HFF-Myc (cell line): ENCODE results near the gene CHFR.
"Not testable (repeated sequence)": the region's sequence is repeated elsewhere in the genome, so short reads cannot be mapped to it uniquely, and the experiment has no call there.

Experiments used
- DNase-seq: peaks from one replicate; pipeline ENCODE4 v3.0.0-alpha.2; 2011; ENCODE audit warnings: low read depth; ENCODE audit errors: extremely low read depth
- H3K4me3 ChIP-seq: replicated peaks from 2 replicates; pipeline ENCODE4 v1.5.1; 2011; ENCODE audit warnings: low read depth, mild to moderate bottlenecking, control low read depth, low read length
- CTCF ChIP-seq: IDR thresholded peaks from 2 replicates; pipeline ENCODE4 v1.5.1; 2012; ENCODE audit warnings: mild to moderate bottlenecking, low read depth, low read length, control low read depth; ENCODE audit errors: missing control alignments

CHFR gene

GRCh38 chr12:132850291-132850690, 37.1 kb downstream of the CHFR start:
- H3K4me3 ChIP-seq, result no peak overlapping the region
- TF ChIP-seq CTCF, result no peak
- no peak for DNase-seq

GRCh38 chr12:132848521-132848920, 38.9 kb downstream of the CHFR start:
- H3K4me3 ChIP-seq, result no peak overlapping the region
- DNase-seq, result no peak
- TF ChIP-seq CTCF, result no peak

- no peak for DNase-seq
- no peak for TF ChIP-seq CTCF
- no peak overlapping the region for H3K4me3 ChIP-seq
Measured at GRCh38 chr12:132847363-132848356, 39.7 kb downstream of the CHFR start.

GRCh38 chr12:132844681-132845080, 42.7 kb downstream of the CHFR start:
- H3K4me3 ChIP-seq, DNase-seq: not testable (repeated sequence)

- TF ChIP-seq CTCF, result no peak
Measured at GRCh38 chr12:132842449-132843045, 44.9 kb downstream of the CHFR start.

GRCh38 chr12:132841151-132841550, 46.3 kb downstream of the CHFR start:
- DNase-seq, result no peak
- H3K4me3 ChIP-seq, result no peak overlapping the region
- no peak for TF ChIP-seq CTCF

More at GRCh38 chr12:132842449-132843045, 44.9 kb downstream of the CHFR start:
- no peak overlapping the region for H3K4me3 ChIP-seq
- no peak for DNase-seq

GRCh38 chr12:132840536-132840935, 46.9 kb downstream of the CHFR start:
- DNase-seq, result no peak
- no peak overlapping the region for H3K4me3 ChIP-seq
- no peak for TF ChIP-seq CTCF
